IMR-90 (cell line): ENCODE results near the gene MPC1. TPM values are rescaled to one million over a fixed set of nuclear protein-coding genes. Genes with fewer than 3 reads are reported as not detected.

Source experiments
- ATAC-seq: fragments of 200-7000 bp; cut with Tn5 transposase; 2 replicates; pipeline ENCODE4 v1.9.1; 2020; ENCODE audit warnings: low read depth, mild to moderate bottlenecking, moderate library complexity
- BruUV-seq: library from RNA; stranded (reverse); fragments of 400-500 nt; replicated peaks from 2 replicates; lab custom pipeline; 2021; lab: Mats Ljungman, UMichigan
- CTCF ChIA-PET: fragments of 300-600 bp; formaldehyde crosslinking; extraction: SDS; loops from one replicate; lab custom pipeline; 2021; ENCODE audit warnings: antibody characterized with exemption; lab: Yijun Ruan, JAX
- POLR2A ChIA-PET: fragments of 300-600 bp; sonication (Branson Sonifier 250); formaldehyde crosslinking; loops from one replicate; lab custom pipeline; 2022; ENCODE audit warnings: antibody characterized with exemption; ENCODE audit not compliant: unreplicated experiment; lab: Charles Lee
- DNase-seq: peaks from one replicate; pipeline ENCODE4 v3.0.0; 2013
- H2AFZ ChIP-seq: replicated peaks from 2 replicates; pipeline ENCODE3; 2013; ENCODE audit warnings: low read length, mild to moderate bottlenecking; ENCODE audit not compliant: poor library complexity
- H2AK5ac ChIP-seq: 2 replicates; pipeline ENCODE4 v1.6.1; 2013; ENCODE audit warnings: low read depth, low read length, inconsistent platforms
- H2AK9ac ChIP-seq: replicated peaks from 2 replicates; pipeline ENCODE3; 2013; ENCODE audit warnings: mild to moderate bottlenecking, low read depth, low read length, moderate library complexity; ENCODE audit not compliant: poor library complexity
- H2BK120ac ChIP-seq: 2 replicates; pipeline ENCODE4 v1.6.1; 2013; ENCODE audit warnings: low read depth, low read length, inconsistent platforms
- H2BK15ac ChIP-seq: 3 replicates; pipeline ENCODE4 v1.6.1; 2013; ENCODE audit warnings: low read depth, low read length, inconsistent platforms
- H2BK20ac ChIP-seq: 2 replicates; pipeline ENCODE4 v1.6.1; 2013; ENCODE audit warnings: low read depth, mild to moderate bottlenecking, inconsistent platforms, low read length, moderate library complexity
- H2BK5ac ChIP-seq: 2 replicates; pipeline ENCODE4 v1.6.1; 2013; ENCODE audit warnings: mild to moderate bottlenecking, low read depth, low read length, inconsistent platforms; ENCODE audit not compliant: poor library complexity, severe bottlenecking
- H3K14ac ChIP-seq: replicated peaks from 2 replicates; pipeline ENCODE4 v1.6.1; 2013; ENCODE audit warnings: low read depth, low read length, inconsistent platforms
- H3K18ac ChIP-seq: 2 replicates; pipeline ENCODE4 v1.6.1; 2013; ENCODE audit warnings: low read depth, low read length, control low read depth
- H3K23ac ChIP-seq: 2 replicates; pipeline ENCODE4 v1.6.1; 2013; ENCODE audit warnings: low read depth, low read length, inconsistent platforms
- H3K27ac ChIP-seq: 2 replicates; pipeline ENCODE4 v1.5.1; 2013; ENCODE audit warnings: mild to moderate bottlenecking, control low read depth, low read length; ENCODE audit not compliant: insufficient read depth
- H3K27me3 ChIP-seq: 2 replicates; pipeline ENCODE4 v1.6.1; 2013; ENCODE audit warnings: low read length; ENCODE audit not compliant: control insufficient read depth, insufficient read depth
- H3K36me3 ChIP-seq: 2 replicates; pipeline ENCODE4 v1.6.1; 2013; ENCODE audit warnings: low read length, mixed read lengths; ENCODE audit not compliant: control insufficient read depth, insufficient read depth
- H3K4ac ChIP-seq: 2 replicates; pipeline ENCODE4 v1.6.1; 2013; ENCODE audit warnings: low read depth, low read length, inconsistent platforms
- H3K4me1 ChIP-seq: 2 replicates; pipeline ENCODE4 v1.6.1; 2013; ENCODE audit warnings: low read length, mixed read lengths; ENCODE audit not compliant: control insufficient read depth, insufficient read depth
- H3K4me2 ChIP-seq: 2 replicates; pipeline ENCODE4 v1.6.1; 2013; ENCODE audit warnings: low read depth, mild to moderate bottlenecking, control low read depth, low read length, moderate library complexity
- H3K4me3 ChIP-seq: 2 replicates; pipeline ENCODE4 v1.5.1; 2013; ENCODE audit warnings: low read depth, mild to moderate bottlenecking, control low read depth, low read length, moderate library complexity; ENCODE audit not compliant: insufficient read depth
- H3K56ac ChIP-seq: 2 replicates; pipeline ENCODE4 v1.6.1; 2013; ENCODE audit warnings: low read length, inconsistent platforms; ENCODE audit not compliant: insufficient read depth; ENCODE audit errors: extremely low read depth
- H3K79me1 ChIP-seq, 2 experiments: 2 replicates each; pipeline ENCODE4 v1.6.1; 2013; ENCODE audit warnings: low read length in 2 of 2, inconsistent platforms in 1 of 2, low read depth in 1 of 2
- H3K9ac ChIP-seq: 2 replicates; pipeline ENCODE4 v1.6.1; 2013; ENCODE audit warnings: low read depth, low read length, control low read depth
- H3K9me1 ChIP-seq: 2 replicates; pipeline ENCODE4 v1.6.1; 2013; ENCODE audit warnings: low read length, inconsistent platforms; ENCODE audit not compliant: insufficient read depth
- H3K9me3 ChIP-seq: 2 replicates; pipeline ENCODE4 v1.6.1; 2013; ENCODE audit warnings: low read length; ENCODE audit not compliant: control insufficient read depth, insufficient read depth
- H4K20me1 ChIP-seq: 2 replicates; pipeline ENCODE4 v1.6.1; 2013; ENCODE audit warnings: low read length, inconsistent platforms; ENCODE audit not compliant: insufficient read depth
- H4K5ac ChIP-seq: 2 replicates; pipeline ENCODE4 v1.6.1; 2013; ENCODE audit warnings: mild to moderate bottlenecking, low read depth, low read length, control low read depth
- H4K8ac ChIP-seq, 2 experiments: 2 replicates each; pipeline ENCODE4 v1.6.1; 2013; ENCODE audit warnings: low read depth in 2 of 2, low read length in 2 of 2, control low read depth in 1 of 2, inconsistent platforms in 1 of 2
- H4K91ac ChIP-seq: 2 replicates; pipeline ENCODE4 v1.6.1; 2013; ENCODE audit warnings: low read depth, low read length, inconsistent platforms; ENCODE audit not compliant: insufficient read depth
- BHLHE40 ChIP-seq: fragments of 150-350 bp; IDR thresholded peaks from 2 replicates; pipeline ENCODE4 v1.6.1; 2016; ENCODE audit warnings: mild to moderate bottlenecking, low read depth, low read length
- CEBPB ChIP-seq: IDR thresholded peaks from 2 replicates; pipeline ENCODE4 v1.6.1; 2012; ENCODE audit warnings: low read depth, low read length, improper control_type of control experiment
- CHD1 ChIP-seq: IDR thresholded peaks from 2 replicates; pipeline ENCODE4 v1.6.1; 2012; ENCODE audit warnings: low read depth, low read length, improper control_type of control experiment
- CTCF ChIP-seq: conservative IDR thresholded peaks from 2 replicates; pipeline ENCODE4 v1.5.1; 2012; ENCODE audit warnings: mild to moderate bottlenecking, low read depth, low read length, improper control_type of control experiment
- ELK1 ChIP-seq: fragments of 150-350 bp; IDR thresholded peaks from 2 replicates; pipeline ENCODE4 v1.6.1; 2016; ENCODE audit warnings: low read depth, mild to moderate bottlenecking, low read length, moderate library complexity, borderline replicate concordance
- FOS ChIP-seq: fragments of 150-350 bp; IDR thresholded peaks from 2 replicates; pipeline ENCODE4 v1.6.1; 2016; ENCODE audit warnings: low read depth, low read length
- MAFK ChIP-seq: IDR thresholded peaks from 2 replicates; pipeline ENCODE4 v1.6.1; 2012; ENCODE audit warnings: low read depth, low read length, improper control_type of control experiment
- MAZ ChIP-seq: IDR thresholded peaks from 2 replicates; pipeline ENCODE4 v1.6.1; 2012; ENCODE audit warnings: low read depth, mild to moderate bottlenecking, low read length, improper control_type of control experiment, moderate library complexity, borderline replicate concordance
- MXI1 ChIP-seq: IDR thresholded peaks from 2 replicates; pipeline ENCODE4 v1.6.1; 2012; ENCODE audit warnings: low read depth, mild to moderate bottlenecking, low read length, moderate library complexity, borderline replicate concordance
- NFE2L2 ChIP-seq: fragments of 150-350 bp; IDR thresholded peaks from 2 replicates; pipeline ENCODE4 v1.6.1; 2016; ENCODE audit warnings: low read depth, mild to moderate bottlenecking, low read length
- POLR2A ChIP-seq: IDR thresholded peaks from 2 replicates; pipeline ENCODE4 v1.6.1; 2012; ENCODE audit warnings: mild to moderate bottlenecking, low read depth, low read length
- RAD21 ChIP-seq: IDR thresholded peaks from 2 replicates; pipeline ENCODE4 v1.6.1; 2012; ENCODE audit warnings: low read length, improper control_type of control experiment
- RCOR1 ChIP-seq: IDR thresholded peaks from 2 replicates; pipeline ENCODE4 v1.6.1; 2012; ENCODE audit warnings: mild to moderate bottlenecking, low read length, improper control_type of control experiment; ENCODE audit not compliant: insufficient replicate concordance
- RFX5 ChIP-seq: IDR thresholded peaks from 2 replicates; pipeline ENCODE4 v1.8.0; 2012; ENCODE audit warnings: low read depth, mild to moderate bottlenecking, low read length, moderate library complexity
- SMC3 ChIP-seq: fragments of 150-350 bp; IDR thresholded peaks from 2 replicates; pipeline ENCODE4 v1.6.1; 2016; ENCODE audit warnings: low read depth, mild to moderate bottlenecking, antibody characterized with exemption, low read length, moderate library complexity
- USF2 ChIP-seq: fragments of 150-350 bp; IDR thresholded peaks from 2 replicates; pipeline ENCODE4 v1.6.1; 2017; ENCODE audit warnings: mild to moderate bottlenecking, antibody characterized with exemption, low read length, low read depth
- WGBS, 2 experiments: methylation state at CpG; one replicate each; pipeline versions ENCODE4 v1.1.5 to v1.1.7; 2013; ENCODE audit warnings: missing lambda C conversion rate in 2 of 2; ENCODE audit not compliant: insufficient read length in 1 of 2; ENCODE audit errors: extremely low coverage in 2 of 2; 5-methylcytosine and 5-hydroxymethylcytosine counted together
- dilution Hi-C: fragments of 300-500 bp; cut with HindIII; formaldehyde crosslinking; loops from one replicate; pipeline ENCODE4 v1.14.3; 2018; ENCODE audit warnings: low sequenced_read_pairs; ENCODE audit not compliant: unreplicated experiment
- in situ Hi-C: fragments of 300-500 bp; cut with MboI; formaldehyde crosslinking; loops from 3 replicates; pipeline ENCODE4 v1.14.3; 2019; ENCODE audit warnings: low sequenced_read_pairs, inconsistent platforms, mixed read lengths
- intact Hi-C: fragments of 100-400 bp; cut with micrococcal nuclease; formaldehyde crosslinking; loops from 2 replicates; pipeline ENCODE4 v1.10.0; 2022
- polyA plus RNA-seq, 3 experiments: library from polyadenylated mRNA; depleted of rRNA; stranded (reverse); fragments of >200 nt; gene quantifications; 2 replicates each; pipeline ENCODE4 v1.2.3, GENCODE V29; 2012; ENCODE audit warnings: low replicate concordance in 1 of 3
- total RNA-seq: library from RNA; depleted of rRNA; stranded (reverse); fragments of >200 nt; gene quantifications from 2 replicates; pipeline ENCODE4 v1.2.3, GENCODE V29; 2012

The MPC1 gene
- total and polyA plus RNA-seq, 2 of the 4 experiments (the other 2 are of a cell fraction): 10.9 to 12.0 TPM

GRCh38 chr6:166346449-166346848, 36.3 kb downstream of the MPC1 start:
- no peak overlapping the region for H3K4me3 ChIP-seq
- no peak overlapping the region for H3K4ac ChIP-seq
- no peaks in the 10 kb centered on the region; the same call in 1 of the 2 replicates for H3K9me3 ChIP-seq
- ChIA-PET POLR2A (no interaction called here), CTCF (no interaction called here)
- ATAC-seq (no peak), DNase-seq (no peak)
- in situ Hi-C loops: no loop called here
- H4K91ac ChIP-seq: no peak overlapping the region
- no peak overlapping the region for H2AFZ ChIP-seq
- H3K9ac ChIP-seq: no peak overlapping the region
- H3K14ac ChIP-seq: no peak overlapping the region
- no peaks in the 10 kb centered on the region for H3K9me1 ChIP-seq
- no peak overlapping the region for H4K8ac ChIP-seq
- H2BK15ac ChIP-seq: no peak overlapping the region
- H3K36me3 ChIP-seq: no peaks in the 10 kb centered on the region
- dilution Hi-C loops: no loop called here
- H2BK5ac ChIP-seq: no peak overlapping the region
- H3K23ac ChIP-seq: no peak overlapping the region
- no peak overlapping the region for H2AK9ac ChIP-seq
- no peak overlapping the region for H2BK120ac ChIP-seq
- H2AK5ac ChIP-seq: no peak overlapping the region
- H3K79me1 ChIP-seq: peaks cover 2 to 11% of the 10 kb centered on the region in 2 experiments; a peak in 1 of 4 replicates
- no peak overlapping the region for H3K27ac ChIP-seq
- BruUV-seq: no TSS peak
- no peak overlapping the region for H3K4me2 ChIP-seq
- TF ChIP-seq RFX5: no peak
- no peak for TF ChIP-seq FOS
- no peak for TF ChIP-seq ELK1
- no peak for TF ChIP-seq BHLHE40
- TF ChIP-seq SMC3: no peak
- no peak for TF ChIP-seq CHD1
- no peak for TF ChIP-seq CEBPB
- TF ChIP-seq MAFK: no peak
- TF ChIP-seq USF2: no peak
- TF ChIP-seq RCOR1: no peak
- no peak for TF ChIP-seq NFE2L2
- TF ChIP-seq RAD21: no peak
- TF ChIP-seq MAZ: no peak
- TF ChIP-seq CTCF: no peak
- no peak for TF ChIP-seq POLR2A
- no peak for TF ChIP-seq MXI1
- H3K4me1 ChIP-seq: no peaks in the 10 kb centered on the region
- intact Hi-C loops: no loop called here
- H2BK20ac ChIP-seq: no peak overlapping the region
- no peak overlapping the region for H4K5ac ChIP-seq
- H3K56ac ChIP-seq: no peak overlapping the region
- H4K20me1 ChIP-seq: no peaks in the 10 kb centered on the region
- H3K18ac ChIP-seq: no peak overlapping the region
- no peaks in the 10 kb centered on the region; the same call in 1 of the 2 replicates for H3K27me3 ChIP-seq
- WGBS, 2 experiments: 100% methylated on average over 1 of the region's 3 CpGs; no CpG with 5 or more reads in 1 of the 2 experiments
